ENCODE results near the gene LCORL.
"Not testable (repeated sequence)": the region's sequence is repeated elsewhere in the genome, so short reads cannot be mapped to it uniquely, and the experiment has no call there.

Gene LCORL

GRCh38 chr4:18021720-18022571 is at the start of gene LCORL:
TSS of gene LCORL (minus strand) at chr4:18021755. CDS start at chr4:18021751, 4 bp downstream.
- DNase-seq, result peak; percentile 93

- DNase-seq, result no peak
These were observed 48.3 kb upstream of the LCORL start for GRCh38 chr4:18069810-18070209.

- no peak for DNase-seq
These were observed 45.5 kb upstream of the LCORL start for GRCh38 chr4:18067031-18067430.

- no peak for DNase-seq
These were observed 41.5 kb upstream of the LCORL start for GRCh38 chr4:18063079-18063478.

GRCh38 chr4:18057821-18058533 is 36.4 kb upstream of the LCORL start:
- DNase-seq, result no peak

- no peak for DNase-seq
These were observed 34.5 kb upstream of the LCORL start for GRCh38 chr4:18056030-18056429.

GRCh38 chr4:18052158-18052557 is 30.6 kb upstream of the LCORL start:
- DNase-seq, result no peak

- DNase-seq, result peak; percentile 63
These were observed 29.7 kb upstream of the LCORL start for GRCh38 chr4:18051281-18051680.

GRCh38 chr4:18050448-18050847 is 28.9 kb upstream of the LCORL start:
- DNase-seq, result no peak

- DNase-seq, result peak; percentile 18
These were observed 27.9 kb upstream of the LCORL start for GRCh38 chr4:18049446-18049845.

- no peak for DNase-seq
These were observed 21.2 kb upstream of the LCORL start for GRCh38 chr4:18042754-18043153.

GRCh38 chr4:18042012-18042411 is 20.5 kb upstream of the LCORL start:
- no peak for DNase-seq

GRCh38 chr4:18041114-18041513 is 19.6 kb upstream of the LCORL start:
- DNase-seq, result no peak

GRCh38 chr4:18039113-18039512 is 17.6 kb upstream of the LCORL start:
- DNase-seq, result peak; percentile 24

GRCh38 chr4:18036369-18036768 is 14.8 kb upstream of the LCORL start:
- not testable (repeated sequence) for DNase-seq

GRCh38 chr4:18034099-18034498 is 12.5 kb upstream of the LCORL start:
- DNase-seq, result no peak

- no peak for DNase-seq
These were observed 11.8 kb upstream of the LCORL start for GRCh38 chr4:18033111-18034085.

GRCh38 chr4:18025288-18025687 is 3.7 kb upstream of the LCORL start:
- no peak for DNase-seq

- DNase-seq, result no peak
These were observed 1.1 kb upstream of the LCORL start for GRCh38 chr4:18022572-18023050.

- DNase-seq, result no peak
These were observed 160 bp downstream of the LCORL start for GRCh38 chr4:18021470-18021719.

GRCh38 chr4:18020671-18021469 is 685 bp downstream of the LCORL start:
- peak; percentile 76 for DNase-seq

GRCh38 chr4:18020145-18020670 is 1.3 kb downstream of the LCORL start:
- peak; percentile 5 for DNase-seq
